ENCODE data around the gene MYADML2. TPM values are rescaled to one million over a fixed set of nuclear protein-coding genes. Genes with fewer than 3 reads are reported as not detected.
"Not testable (repeated sequence)": the region's sequence is repeated elsewhere in the genome, so short reads cannot be mapped to it uniquely, and the experiment has no call there.

Gene MYADML2
- total RNA-seq, 1 donor from 2014 or later = 0.69 TPM

DNA sequence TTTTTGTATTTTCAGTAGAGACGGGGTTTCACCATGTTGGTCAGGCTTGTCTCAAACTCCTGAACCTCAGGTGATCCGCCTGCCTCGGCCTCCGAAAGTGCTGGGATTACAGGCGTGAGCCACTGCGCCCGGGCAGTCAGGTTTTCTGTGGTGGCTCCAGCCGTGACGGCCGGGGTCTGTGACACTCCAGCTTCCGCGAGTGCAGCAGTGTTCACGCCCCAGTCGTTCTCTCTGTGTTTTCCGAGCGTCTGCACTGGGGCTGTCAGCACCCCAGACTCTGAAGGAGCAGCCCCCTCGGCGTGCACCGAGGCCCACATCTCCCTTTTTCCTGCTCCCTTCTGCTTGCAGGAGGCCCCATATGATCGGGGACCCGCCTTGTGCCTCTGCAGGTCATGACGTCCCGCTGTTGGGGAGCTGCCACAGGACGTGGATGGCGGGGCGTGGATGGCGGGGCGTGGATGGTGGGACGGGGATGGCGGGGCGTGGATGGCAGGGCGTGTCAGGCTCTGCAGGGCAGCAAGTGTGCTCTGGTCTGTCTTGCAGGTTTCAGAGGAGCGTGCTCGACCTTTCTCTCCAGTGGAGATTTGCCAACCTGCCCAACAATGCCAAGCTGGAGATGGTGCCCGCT is 36.1 kb upstream of the MYADML2 start:
- Mint-ChIP-seq H3K27ac (ENCODE audit: unreplicated experiment) (no peak overlapping the region), H3K27me3 (ENCODE audit: unreplicated experiment) (peaks cover 9% of the 10 kb centered on the region), H3K36me3 (ENCODE audit: unreplicated experiment) (no peaks in the 10 kb centered on the region), H3K4me3 (ENCODE audit: unreplicated experiment) (no peak overlapping the region), H3K4me1 (ENCODE audit: low read depth, unreplicated experiment) (peaks cover 17% of the 10 kb centered on the region), H3K9me3 (ENCODE audit: unreplicated experiment) (peaks cover 5% of the 10 kb centered on the region)
- no peak for TF ChIP-seq CTCF (IDR thresholded peaks at IDR 0.05; ENCODE audit: partially characterized antibody, unreplicated experiment)
- DNase-seq = no peak

DNA sequence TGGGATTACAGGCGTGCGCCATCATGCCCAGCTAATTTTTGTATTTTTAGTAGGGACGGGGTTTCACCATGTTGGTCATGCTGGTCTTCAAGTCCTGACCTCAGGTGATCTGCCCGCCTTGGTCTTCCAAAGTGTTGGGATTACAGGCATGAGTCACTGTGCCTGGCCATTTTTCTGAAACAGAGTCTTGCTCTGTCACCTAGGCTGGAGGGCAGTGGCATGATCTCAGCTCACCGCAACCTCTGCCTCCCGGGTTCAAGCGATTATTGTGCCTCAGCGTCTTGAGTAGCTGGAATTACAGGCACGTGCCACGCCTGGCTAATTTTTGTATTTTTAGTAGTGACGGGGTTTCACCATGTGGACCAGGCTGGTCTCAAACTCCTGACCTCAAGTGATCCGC is 34.5 kb upstream of the MYADML2 start:
- H3K9me3 Mint-ChIP-seq (ENCODE audit: unreplicated experiment); H3K36me3 Mint-ChIP-seq (ENCODE audit: unreplicated experiment); H3K27ac Mint-ChIP-seq (ENCODE audit: unreplicated experiment); DNase-seq; H3K27me3 Mint-ChIP-seq (ENCODE audit: unreplicated experiment); H3K4me3 Mint-ChIP-seq (ENCODE audit: unreplicated experiment): not testable (repeated sequence)
- peaks cover 17% of the 10 kb centered on the region for H3K4me1 Mint-ChIP-seq (ENCODE audit: low read depth, unreplicated experiment)

DNA sequence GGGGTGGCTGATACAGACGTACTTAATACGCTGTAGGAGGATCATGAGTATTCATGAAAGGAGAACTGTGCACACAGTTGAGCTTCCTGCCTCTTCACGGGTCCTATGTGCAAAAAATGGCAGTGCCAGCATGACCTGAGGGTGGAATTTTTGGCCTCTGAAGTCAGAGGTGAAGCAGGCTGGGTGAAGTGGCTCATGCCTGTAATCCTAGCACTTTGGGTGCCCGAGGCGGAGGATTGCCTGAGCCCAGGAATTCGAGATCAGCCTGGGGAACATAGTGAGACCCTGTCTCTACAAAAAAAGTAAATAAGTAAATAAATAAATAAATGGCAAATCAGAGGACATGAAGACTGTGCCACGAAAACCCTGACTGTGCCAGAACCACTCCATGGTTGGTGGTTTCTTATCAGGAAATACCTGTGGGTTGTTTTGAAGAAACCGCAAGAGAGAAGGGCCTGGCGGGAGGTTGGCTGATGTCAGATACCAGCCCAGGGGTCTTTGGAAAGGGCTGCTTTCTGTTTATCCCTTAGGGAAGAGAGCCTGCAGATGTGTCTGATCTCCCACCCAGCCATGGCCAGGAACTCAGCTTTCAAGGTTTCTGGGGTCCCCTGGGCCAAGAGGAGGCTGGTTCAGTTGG is 33.8 kb upstream of the MYADML2 start:
- no peak for DNase-seq
- TF ChIP-seq CTCF (IDR thresholded peaks at IDR 0.05; ENCODE audit: partially characterized antibody, unreplicated experiment) = no peak
- Mint-ChIP-seq H3K9me3 (ENCODE audit: unreplicated experiment) (peaks cover 12% of the 10 kb centered on the region), H3K36me3 (ENCODE audit: unreplicated experiment) (no peaks in the 10 kb centered on the region), H3K4me1 (ENCODE audit: low read depth, unreplicated experiment) (peaks cover 20% of the 10 kb centered on the region), H3K4me3 (ENCODE audit: unreplicated experiment) (no peak overlapping the region), H3K27me3 (ENCODE audit: unreplicated experiment) (peaks cover 12% of the 10 kb centered on the region), H3K27ac (ENCODE audit: unreplicated experiment) (no peak overlapping the region)

GRCh38 chr17:81980122-81980521 is 33.1 kb upstream of the MYADML2 start:
- Mint-ChIP-seq H3K4me3 (ENCODE audit: unreplicated experiment) (no peak overlapping the region), H3K36me3 (ENCODE audit: unreplicated experiment) (peaks cover under 1% of the 10 kb centered on the region), H3K27me3 (ENCODE audit: unreplicated experiment) (peaks cover 10% of the 10 kb centered on the region), H3K9me3 (ENCODE audit: unreplicated experiment) (peaks cover 12% of the 10 kb centered on the region), H3K4me1 (ENCODE audit: low read depth, unreplicated experiment) (peaks cover 20% of the 10 kb centered on the region), H3K27ac (ENCODE audit: unreplicated experiment) (peak overlapping the region; percentile 22)
- no peak for TF ChIP-seq CTCF (IDR thresholded peaks at IDR 0.05; ENCODE audit: partially characterized antibody, unreplicated experiment)
- no peak for DNase-seq

DNA sequence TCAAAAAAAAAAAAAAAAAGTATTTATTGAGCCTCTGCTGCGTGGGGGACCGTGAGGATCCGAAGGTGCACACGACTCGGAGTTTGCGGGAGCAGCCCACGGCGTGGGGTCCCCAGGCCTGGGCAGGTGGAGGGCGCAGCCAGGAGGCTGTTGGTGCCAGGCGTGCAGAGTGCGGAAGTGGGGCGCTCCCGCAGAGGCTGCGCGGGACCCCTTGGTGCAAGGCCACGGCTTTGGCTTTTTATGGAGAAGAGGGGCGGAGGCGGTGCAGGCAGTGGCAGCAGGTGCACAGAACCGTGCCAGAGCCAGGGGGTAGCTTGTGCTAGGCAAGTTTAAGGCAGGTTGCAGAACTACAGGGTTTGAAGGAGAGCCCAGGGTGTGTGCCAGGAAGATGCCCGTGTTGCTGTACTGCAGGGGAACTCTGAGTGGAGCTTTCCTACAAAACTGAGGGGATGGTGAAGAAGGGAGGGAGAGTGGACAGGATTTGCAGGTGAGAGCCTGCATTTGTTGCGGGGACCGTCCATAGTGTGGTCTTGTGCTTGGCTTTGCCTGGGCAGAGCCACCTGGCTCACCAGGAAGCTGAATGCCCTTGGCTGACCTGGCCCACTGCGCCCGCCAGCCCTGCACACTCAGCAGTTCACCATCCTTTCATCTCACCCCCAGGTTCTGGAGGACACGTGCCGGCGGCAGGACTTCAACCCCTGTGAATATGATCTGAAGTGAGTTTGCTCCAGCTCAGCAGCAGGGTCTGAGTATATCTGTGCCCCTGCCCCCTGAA is 31.7 kb upstream of the MYADML2 start:
- H3K36me3 Mint-ChIP-seq (ENCODE audit: unreplicated experiment) = peaks cover 5% of the 10 kb centered on the region
- peaks cover 10% of the 10 kb centered on the region for H3K27me3 Mint-ChIP-seq (ENCODE audit: unreplicated experiment)
- peak overlapping the region; percentile 78 for H3K4me3 Mint-ChIP-seq (ENCODE audit: unreplicated experiment)
- no peak for DNase-seq
- peak overlapping the region; percentile 83 for H3K27ac Mint-ChIP-seq (ENCODE audit: unreplicated experiment)
- no peak for TF ChIP-seq CTCF (IDR thresholded peaks at IDR 0.05; ENCODE audit: partially characterized antibody, unreplicated experiment)
- peaks cover 20% of the 10 kb centered on the region for H3K4me1 Mint-ChIP-seq (ENCODE audit: low read depth, unreplicated experiment)
- H3K9me3 Mint-ChIP-seq (ENCODE audit: unreplicated experiment) = peaks cover 12% of the 10 kb centered on the region

All from glutamatergic neuron (in vitro differentiated cells).